Measurements from ENCODE around the gene UBTD2.

The UBTD2 gene

DNA sequence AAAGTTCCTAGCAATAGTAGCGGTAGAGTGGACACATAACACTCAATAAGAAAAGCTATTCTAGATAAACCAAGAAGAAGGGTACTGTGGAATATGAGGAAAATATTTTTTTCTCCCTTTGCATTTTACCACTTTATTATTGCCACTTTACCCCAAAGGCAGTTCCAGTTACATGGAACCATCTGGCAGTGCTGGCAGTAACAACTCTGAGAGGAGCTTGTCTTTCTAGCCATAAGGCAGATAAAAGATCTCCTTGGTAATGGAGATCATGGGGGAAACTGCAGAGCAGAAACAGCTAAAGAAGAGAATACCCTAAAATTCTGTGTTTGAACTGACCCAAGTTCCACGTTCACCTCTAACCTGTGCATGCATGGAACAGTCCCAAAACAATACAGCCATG, 38.5 kb downstream of the UBTD2 start:
- Mint-ChIP-seq H3K27me3 (no peaks in the 10 kb centered on the region), H3K9me3 (peaks cover 4% of the 10 kb centered on the region), H3K4me1 (peaks cover 12% of the 10 kb centered on the region), H3K27ac (no peak overlapping the region), H3K36me3 (ENCODE audit: low read depth) (peaks cover 14% of the 10 kb centered on the region), H3K4me3 (no peak overlapping the region)
- DNase-seq, result no peak
- no peak for ATAC-seq

DNA sequence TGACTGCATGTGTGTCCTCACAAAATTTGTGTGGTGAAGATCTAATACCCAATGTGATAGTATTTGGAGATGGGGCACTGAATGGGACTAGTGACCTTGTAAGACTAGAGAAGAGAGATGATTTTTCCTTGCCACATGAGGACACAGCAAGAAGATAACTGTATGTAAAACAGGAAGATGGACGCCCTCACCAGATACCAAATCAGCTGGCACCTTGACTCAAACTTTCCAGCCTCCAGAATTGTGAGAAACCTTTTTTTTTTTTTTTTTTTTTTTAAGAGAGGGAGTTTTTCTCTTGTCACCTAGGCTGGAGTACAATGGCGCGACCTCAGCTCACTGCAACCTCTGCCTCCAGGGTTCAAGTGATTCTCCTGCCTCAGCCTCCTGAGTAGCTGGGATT, 40.3 kb downstream of the UBTD2 start:
- H3K9me3 Mint-ChIP-seq, result peaks cover 4% of the 10 kb centered on the region
- H3K4me1 Mint-ChIP-seq, result peaks cover 22% of the 10 kb centered on the region
- no peak overlapping the region for H3K27ac Mint-ChIP-seq
- DNase-seq (peak; percentile 27), ATAC-seq (no peak)
- H3K27me3 Mint-ChIP-seq, result no peaks in the 10 kb centered on the region
- H3K4me3 Mint-ChIP-seq, result no peak overlapping the region
- peaks cover 8% of the 10 kb centered on the region for H3K36me3 Mint-ChIP-seq (ENCODE audit: low read depth)

DNA sequence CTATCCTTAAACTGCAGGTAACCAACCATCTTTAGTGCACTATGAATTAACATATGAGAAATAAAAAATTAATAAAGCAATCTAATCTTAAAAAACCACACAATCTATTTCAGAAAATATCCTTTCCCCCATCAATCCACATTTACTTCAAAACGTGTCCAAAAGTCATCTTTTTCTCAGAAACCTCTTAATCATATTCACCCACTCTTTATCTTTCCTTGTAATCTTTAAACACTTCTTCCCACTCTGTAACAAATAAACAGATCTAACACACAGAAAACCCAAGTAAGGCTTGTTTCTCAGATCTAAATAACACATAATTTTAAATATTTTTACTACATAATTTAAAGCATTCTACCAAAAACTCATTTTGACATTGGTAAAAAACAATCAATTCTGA, 45.2 kb downstream of the UBTD2 start:
- ATAC-seq, result no peak
- Mint-ChIP-seq H3K27me3 (no peaks in the 10 kb centered on the region), H3K4me1 (peaks cover 47% of the 10 kb centered on the region), H3K9me3 (peaks cover 4% of the 10 kb centered on the region), H3K36me3 (ENCODE audit: low read depth) (peaks cover 6% of the 10 kb centered on the region), H3K27ac (peak overlapping the region; percentile 43), H3K4me3 (no peak overlapping the region)
- no peak for DNase-seq

DNA sequence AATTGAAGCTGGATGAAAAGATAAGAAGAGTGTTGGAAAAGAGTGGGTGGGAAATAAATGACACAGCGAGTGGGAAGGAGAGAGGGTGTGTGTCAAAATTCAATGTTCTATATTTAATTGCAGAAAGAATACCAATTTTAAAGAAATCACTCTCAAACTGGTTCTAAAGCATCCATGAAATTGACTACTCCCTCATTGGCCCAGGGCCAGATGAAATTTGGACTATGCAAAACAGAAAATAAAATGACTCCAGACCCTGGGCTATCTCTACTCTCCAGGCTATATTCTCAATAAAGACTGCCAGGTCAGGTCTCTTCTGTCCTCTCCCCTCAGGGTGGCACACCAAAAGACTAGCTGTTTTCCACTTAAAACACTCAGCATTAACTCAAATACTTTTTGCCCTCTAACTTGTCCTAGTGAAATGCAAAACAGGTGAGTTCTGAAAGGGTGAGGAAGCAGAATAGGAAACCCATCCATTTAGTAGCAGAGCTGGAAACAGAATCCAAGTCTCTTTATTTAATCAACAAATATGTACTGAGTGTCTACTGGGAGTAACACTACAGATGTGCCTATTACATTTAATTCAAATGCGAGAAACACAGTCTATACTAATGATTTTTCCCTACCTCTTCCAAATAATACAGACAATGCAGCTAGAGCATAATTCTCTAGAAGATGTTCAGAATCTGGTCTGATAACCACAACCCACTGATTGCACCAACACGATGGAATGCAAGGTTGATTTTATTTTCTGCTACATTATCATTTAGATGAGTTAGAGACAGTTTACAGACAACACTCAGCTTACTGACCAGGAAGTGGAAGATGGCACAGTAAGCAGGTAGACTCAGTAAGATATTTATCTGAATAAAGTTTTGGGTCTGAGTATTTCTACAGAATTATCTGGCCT, 47.5 kb downstream of the UBTD2 start:
- DNase-seq (no peak), ATAC-seq (no peak)
- Mint-ChIP-seq H3K27me3 (no peaks in the 10 kb centered on the region), H3K36me3 (ENCODE audit: low read depth) (peaks cover 15% of the 10 kb centered on the region), H3K9me3 (no peaks in the 10 kb centered on the region), H3K4me1 (peaks cover 44% of the 10 kb centered on the region), H3K27ac (peak overlapping the region; percentile 16), H3K4me3 (no peak overlapping the region)

DNA sequence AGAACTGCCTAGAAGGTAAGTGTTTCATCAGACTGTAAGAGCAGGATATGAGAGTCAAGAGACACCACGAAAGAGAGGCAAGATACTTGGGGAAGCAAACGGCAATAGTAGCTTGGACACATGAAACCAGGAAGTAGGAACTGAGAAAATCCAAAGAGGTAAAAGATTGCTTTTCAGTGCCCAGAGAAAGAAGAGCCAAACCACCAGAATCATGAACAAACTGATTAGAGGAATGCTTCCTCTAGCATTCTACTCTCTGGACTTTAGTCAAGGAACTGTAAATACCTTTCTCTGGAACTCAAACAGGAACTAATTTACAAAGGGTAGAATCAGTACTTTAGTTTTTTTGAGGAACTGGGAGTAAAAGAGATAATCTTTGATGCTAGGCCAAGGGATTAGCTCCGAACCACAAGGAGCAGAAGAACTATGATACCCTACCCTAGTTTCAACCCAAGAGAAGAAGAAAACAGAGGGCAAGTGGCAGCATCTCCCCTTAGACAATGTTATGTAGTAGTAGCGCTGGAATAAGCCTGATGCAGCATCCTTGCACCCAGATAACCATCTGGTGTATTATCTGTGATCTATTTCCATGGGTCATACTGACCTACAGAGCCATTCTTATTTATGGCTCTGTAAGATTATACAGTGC, 48.3 kb downstream of the UBTD2 start:
- Mint-ChIP-seq H3K4me1 (peaks cover 48% of the 10 kb centered on the region), H3K27ac (peak overlapping the region; percentile 16), H3K9me3 (no peaks in the 10 kb centered on the region), H3K4me3 (no peak overlapping the region), H3K36me3 (ENCODE audit: low read depth) (peaks cover 21% of the 10 kb centered on the region), H3K27me3 (no peaks in the 10 kb centered on the region)
- no peak for ATAC-seq
- DNase-seq, result no peak

DNA sequence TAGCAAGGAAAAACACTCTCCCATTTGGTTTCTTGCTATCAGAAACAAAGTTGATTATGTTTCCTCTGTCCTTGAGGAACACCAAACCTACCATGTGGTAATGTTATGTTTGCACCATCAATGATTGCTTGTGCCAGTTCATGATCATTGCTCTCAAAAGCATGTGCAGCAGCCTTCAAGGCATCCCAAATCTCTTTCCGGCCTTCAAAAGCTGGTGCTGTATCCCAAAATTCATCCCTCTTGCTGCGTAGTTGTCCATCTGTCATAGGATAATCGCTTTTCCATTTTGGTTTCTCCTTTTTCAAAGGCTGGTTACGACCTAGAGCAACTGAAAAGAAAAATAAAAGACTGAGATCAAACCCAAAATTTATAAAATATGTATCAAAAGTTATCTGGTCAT, 49.5 kb downstream of the UBTD2 start:
- no peak overlapping the region for H3K27ac Mint-ChIP-seq
- no peak for ATAC-seq
- H3K4me3 Mint-ChIP-seq, result no peak overlapping the region
- H3K27me3 Mint-ChIP-seq, result no peaks in the 10 kb centered on the region
- peaks cover 27% of the 10 kb centered on the region for H3K36me3 Mint-ChIP-seq (ENCODE audit: low read depth)
- no peaks in the 10 kb centered on the region for H3K9me3 Mint-ChIP-seq
- peaks cover 54% of the 10 kb centered on the region for H3K4me1 Mint-ChIP-seq
- DNase-seq, result no peak

DNA sequence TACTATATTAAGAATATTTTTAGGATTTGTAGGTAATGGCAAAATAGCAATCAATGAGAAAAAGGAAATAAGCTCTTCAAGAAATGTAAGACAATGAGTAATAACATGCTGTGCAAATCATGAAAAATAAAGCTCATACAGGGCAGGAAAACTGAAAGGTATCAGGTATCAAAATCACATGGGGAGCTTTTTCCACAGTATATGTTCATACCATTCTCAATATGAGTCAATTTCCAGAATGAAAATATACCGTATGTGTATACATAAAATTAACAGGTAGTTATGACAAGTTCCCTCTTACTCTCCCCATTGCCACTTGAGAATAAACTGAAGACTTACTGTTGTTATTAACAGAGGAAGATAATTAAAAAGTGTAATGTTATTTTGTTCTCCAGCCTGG, 53.7 kb downstream of the UBTD2 start:
- no peaks in the 10 kb centered on the region for H3K9me3 Mint-ChIP-seq
- H3K4me1 Mint-ChIP-seq, result peaks cover 30% of the 10 kb centered on the region
- peak; percentile 85 for ATAC-seq
- H3K36me3 Mint-ChIP-seq (ENCODE audit: low read depth), result peaks cover 39% of the 10 kb centered on the region
- DNase-seq, result no peak
- H3K27ac Mint-ChIP-seq, result peak overlapping the region; percentile 61
- H3K4me3 Mint-ChIP-seq, result no peak overlapping the region
- H3K27me3 Mint-ChIP-seq, result no peaks in the 10 kb centered on the region

DNA sequence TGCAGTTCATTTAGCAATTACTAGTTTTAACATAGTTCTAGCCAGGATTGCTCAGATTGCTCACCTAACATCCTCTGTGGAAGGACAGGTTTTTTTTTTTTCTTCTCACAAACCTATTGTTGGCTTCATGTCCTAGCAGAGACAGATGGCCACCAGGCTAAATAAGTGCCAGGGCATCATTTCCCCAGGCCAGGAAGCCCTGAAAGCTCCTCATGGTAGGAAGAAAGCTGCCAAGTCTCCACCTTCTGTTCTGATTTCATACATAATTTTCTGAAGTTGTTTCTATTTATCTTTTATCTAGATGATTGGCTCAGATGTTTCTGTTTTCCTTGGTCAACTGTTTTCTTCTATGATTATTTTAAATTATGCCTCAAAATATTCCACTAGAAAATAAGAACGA, 58.6 kb downstream of the UBTD2 start:
- Mint-ChIP-seq H3K27me3 (no peaks in the 10 kb centered on the region), H3K27ac (peak overlapping the region; percentile 95), H3K4me1 (peaks cover 46% of the 10 kb centered on the region), H3K9me3 (peaks cover 5% of the 10 kb centered on the region), H3K4me3 (peak overlapping the region; percentile 40), H3K36me3 (ENCODE audit: low read depth) (peaks cover 33% of the 10 kb centered on the region)
- ATAC-seq (no peak), DNase-seq (no peak)

DNA sequence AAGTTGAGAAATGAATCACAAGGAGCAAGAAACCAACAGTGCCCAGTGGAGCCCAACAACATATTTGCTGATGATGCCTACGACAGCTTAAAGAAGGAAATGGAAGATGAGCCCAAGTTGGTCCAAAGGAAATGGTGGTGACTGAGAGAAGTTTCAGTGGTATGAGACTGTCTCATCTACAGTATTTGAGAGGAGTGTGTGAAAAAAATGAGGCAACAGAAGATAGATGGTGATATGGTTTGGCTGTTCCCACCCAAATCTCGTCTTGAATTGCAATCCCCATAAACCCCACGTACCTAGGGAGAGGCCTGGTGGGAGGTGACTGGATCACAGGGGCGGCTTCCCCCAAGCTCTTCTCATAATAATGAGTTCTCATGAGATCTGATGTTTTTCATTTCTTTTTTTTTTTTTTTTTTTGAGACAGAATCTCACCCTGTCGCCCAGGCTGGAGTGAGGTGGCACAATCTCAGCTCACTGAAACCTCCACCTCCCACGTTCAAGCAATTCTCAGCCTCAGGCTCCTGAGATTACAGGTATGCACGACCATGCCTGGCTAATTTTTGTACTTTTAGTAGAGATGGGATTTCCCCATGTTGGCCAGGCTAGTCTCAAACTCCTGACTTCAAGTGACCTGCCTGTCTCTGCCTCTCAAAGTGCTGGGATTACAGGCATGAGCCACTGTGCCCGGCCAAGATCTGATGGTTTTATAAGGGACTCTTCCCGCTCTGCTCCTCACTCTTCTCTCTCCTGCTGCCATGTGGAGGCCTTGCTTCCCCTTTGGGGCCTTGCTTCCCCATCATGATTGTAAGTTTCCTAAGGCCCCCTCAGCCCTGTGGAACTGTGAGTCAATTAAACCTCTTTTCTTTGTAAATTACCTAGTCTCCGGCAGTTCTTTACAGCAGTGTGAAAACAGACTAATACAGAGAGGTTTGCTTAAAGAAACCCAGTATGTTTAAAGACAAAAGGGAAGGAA, 59.4 kb downstream of the UBTD2 start:
- H3K4me1 Mint-ChIP-seq, result peaks cover 39% of the 10 kb centered on the region
- H3K36me3 Mint-ChIP-seq (ENCODE audit: low read depth), result peaks cover 37% of the 10 kb centered on the region
- H3K27ac Mint-ChIP-seq, result peak overlapping the region; percentile 95
- peaks cover 7% of the 10 kb centered on the region for H3K9me3 Mint-ChIP-seq
- ATAC-seq (peak; percentile 87), DNase-seq (peak; percentile 54)
- no peaks in the 10 kb centered on the region for H3K27me3 Mint-ChIP-seq
- peak overlapping the region; percentile 40 for H3K4me3 Mint-ChIP-seq

DNA sequence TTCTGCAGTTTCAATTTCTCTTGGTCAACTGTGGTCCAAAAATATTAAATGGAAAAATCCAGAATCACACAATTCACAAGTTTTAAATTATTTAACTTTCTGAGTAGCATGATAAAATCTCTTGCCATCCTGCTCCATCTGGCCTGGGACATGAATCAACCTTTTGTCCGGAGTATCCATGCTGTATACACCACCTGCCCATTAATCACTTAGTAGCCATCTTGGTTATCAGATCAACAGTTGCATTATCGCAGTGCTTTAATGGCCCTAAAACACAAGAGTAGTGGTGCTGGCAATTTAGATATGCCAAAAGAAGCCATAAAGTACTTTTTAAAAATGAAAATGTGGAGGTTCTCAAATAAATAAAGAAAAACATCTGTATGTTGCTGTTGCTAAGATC, 64.3 kb downstream of the UBTD2 start:
- ATAC-seq (no peak), DNase-seq (no peak)
- Mint-ChIP-seq H3K36me3 (ENCODE audit: low read depth) (peaks cover 48% of the 10 kb centered on the region), H3K4me3 (no peak overlapping the region), H3K27me3 (no peaks in the 10 kb centered on the region), H3K4me1 (peaks cover 23% of the 10 kb centered on the region), H3K9me3 (peaks cover 13% of the 10 kb centered on the region), H3K27ac (no peak overlapping the region)

DNA sequence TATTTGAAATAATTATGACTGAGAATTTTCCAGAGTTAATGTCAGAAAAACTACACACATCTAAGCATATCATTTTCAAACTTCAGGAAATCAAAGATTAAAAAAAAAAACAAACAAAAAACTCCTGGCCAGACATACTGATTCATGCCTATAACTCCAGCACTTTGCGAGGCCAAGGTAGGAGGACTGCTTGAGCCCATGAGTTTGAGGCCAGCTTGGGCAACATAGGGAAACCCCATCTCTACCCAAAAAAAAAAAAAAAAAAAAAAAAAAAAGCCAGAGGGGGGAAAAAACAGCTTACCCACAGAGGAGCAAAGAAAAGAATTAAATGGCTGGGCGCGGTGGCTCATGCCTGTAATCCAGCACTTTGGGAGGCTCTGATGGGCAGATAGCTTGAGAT, 67.2 kb downstream of the UBTD2 start:
- H3K27me3 Mint-ChIP-seq, result no peaks in the 10 kb centered on the region
- H3K4me1 Mint-ChIP-seq, result peaks cover 3% of the 10 kb centered on the region
- ATAC-seq (no peak), DNase-seq (no peak)
- H3K4me3 Mint-ChIP-seq, result no peak overlapping the region
- H3K27ac Mint-ChIP-seq, result no peak overlapping the region
- H3K9me3 Mint-ChIP-seq, result peaks cover 8% of the 10 kb centered on the region
- peaks cover 40% of the 10 kb centered on the region for H3K36me3 Mint-ChIP-seq (ENCODE audit: low read depth)

DNA sequence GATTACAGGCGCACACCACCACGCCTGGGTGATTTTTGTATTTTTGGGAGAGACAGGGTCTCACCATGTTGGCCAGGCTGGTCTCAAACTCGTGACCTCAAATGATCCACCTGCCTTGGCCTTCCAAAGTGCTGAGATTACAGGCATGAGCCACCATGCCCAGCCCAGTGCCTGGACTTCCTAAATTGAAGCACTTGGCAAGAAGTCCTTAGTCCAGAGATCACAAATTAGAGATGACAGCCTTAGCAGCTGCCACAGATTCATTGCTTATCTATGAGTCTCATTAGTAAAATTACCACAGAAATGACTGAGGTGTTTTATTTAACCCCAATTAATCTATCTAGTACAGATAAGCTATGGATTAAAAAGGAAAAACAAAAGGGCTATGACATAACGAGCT, 70.4 kb downstream of the UBTD2 start:
- DNase-seq (no peak), ATAC-seq (no peak)
- Mint-ChIP-seq H3K4me3 (no peak overlapping the region), H3K9me3 (no peaks in the 10 kb centered on the region), H3K27ac (no peak overlapping the region), H3K4me1 (peaks cover 4% of the 10 kb centered on the region), H3K36me3 (ENCODE audit: low read depth) (peaks cover 27% of the 10 kb centered on the region), H3K27me3 (no peaks in the 10 kb centered on the region)

DNA sequence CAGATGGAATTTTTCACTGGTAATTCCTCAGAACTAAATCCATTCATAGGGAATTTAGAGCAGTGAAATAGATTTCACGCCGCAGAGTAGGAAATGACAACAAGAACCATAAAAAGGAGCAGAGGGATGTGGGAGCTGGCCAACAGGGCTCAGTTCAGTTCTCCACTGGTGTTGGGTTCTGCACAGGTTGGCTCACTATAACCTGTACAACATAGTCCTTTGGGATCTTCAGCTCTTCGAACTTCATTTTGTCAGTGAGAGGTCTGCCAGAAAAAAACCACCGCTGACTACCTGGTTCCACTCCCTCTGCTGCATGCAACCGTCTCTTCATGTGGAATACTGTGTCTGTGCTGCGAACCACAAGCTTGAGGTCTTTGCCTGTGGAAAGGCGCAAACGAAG, 71.9 kb downstream of the UBTD2 start:
- Mint-ChIP-seq H3K36me3 (ENCODE audit: low read depth) (peaks cover 19% of the 10 kb centered on the region), H3K9me3 (no peaks in the 10 kb centered on the region), H3K27ac (no peak overlapping the region), H3K4me1 (peaks cover 15% of the 10 kb centered on the region), H3K27me3 (no peaks in the 10 kb centered on the region), H3K4me3 (no peak overlapping the region)
- no peak for DNase-seq
- no peak for ATAC-seq

DNA sequence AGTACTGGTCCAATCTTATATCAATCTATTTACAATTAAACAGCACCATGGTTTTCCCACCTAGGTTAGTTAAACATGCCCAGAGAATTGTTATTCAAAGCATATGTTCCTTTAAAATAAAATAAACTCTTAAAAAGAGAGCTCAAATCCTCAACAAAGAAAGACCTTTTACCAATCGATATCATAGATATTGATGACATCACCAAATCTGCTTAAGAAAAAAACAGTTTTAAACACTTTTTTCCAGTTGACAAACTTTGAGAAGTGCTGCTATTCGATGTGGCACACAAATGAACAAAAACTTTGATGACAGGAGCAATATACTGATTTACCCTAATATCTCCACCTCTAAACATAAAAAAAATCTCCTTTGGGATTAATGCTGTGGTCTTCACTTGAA, 73.8 kb downstream of the UBTD2 start:
- no peak overlapping the region for H3K4me3 Mint-ChIP-seq
- no peak overlapping the region for H3K27ac Mint-ChIP-seq
- no peak for DNase-seq
- H3K27me3 Mint-ChIP-seq, result no peaks in the 10 kb centered on the region
- H3K9me3 Mint-ChIP-seq, result no peaks in the 10 kb centered on the region
- H3K4me1 Mint-ChIP-seq, result peaks cover 13% of the 10 kb centered on the region
- no peak for ATAC-seq
- peaks cover 11% of the 10 kb centered on the region for H3K36me3 Mint-ChIP-seq (ENCODE audit: low read depth)
